Subcutaneous adipose tissue (tissue), 4 donors: Measurements from ENCODE around the gene ASNSD1. TPM values are rescaled to one million over a fixed set of nuclear protein-coding genes. Genes with fewer than 3 reads are reported as not detected.

Source experiments
- CTCF ChIP-seq: fragments of 450-650 bp; IDR thresholded peaks from one replicate; pipeline ENCODE4 v1.5.1; 2016; ENCODE audit warnings: low read depth, mild to moderate bottlenecking, control low read depth, antibody characterized with exemption, moderate library complexity
- total RNA-seq, 4 donors: library from RNA; depleted of rRNA; stranded (reverse); fragments of >200 nt; gene quantifications; one replicate each; pipeline ENCODE4 v1.1.0, GENCODE V29; 2016

Gene ASNSD1
- total RNA-seq, result 10 to 100 TPM; 40.3 to 76.8 (median 48.0) TPM

- no peak for TF ChIP-seq CTCF
Observed at GRCh38 chr2:189661148-189661956, at the start of gene ASNSD1. ASNSD1 (plus strand) TSS chr2:189661459; CDS start chr2:189666133, 4,674 bp downstream.

GRCh38 chr2:189613077-189613636 lies 48.1 kb upstream of the ASNSD1 start:
- no peak for TF ChIP-seq CTCF

- no peak for TF ChIP-seq CTCF
Observed at GRCh38 chr2:189613650-189614420, 47.4 kb upstream of the ASNSD1 start.

- no peak for TF ChIP-seq CTCF
Observed at GRCh38 chr2:189614585-189614984, 46.7 kb upstream of the ASNSD1 start.

- no peak for TF ChIP-seq CTCF
Observed at GRCh38 chr2:189618197-189618596, 43.1 kb upstream of the ASNSD1 start.

- TF ChIP-seq CTCF, result no peak
Observed at GRCh38 chr2:189621781-189622180, 39.5 kb upstream of the ASNSD1 start.

GRCh38 chr2:189623049-189623448 lies 38.2 kb upstream of the ASNSD1 start:
- no peak for TF ChIP-seq CTCF
